Loucy (cell line): ENCODE data around the gene PSMD14.

Source experiments
- CTCF ChIP-seq: fragments of 200-600 bp; sonication (generic); conservative IDR thresholded peaks from 2 replicates; pipeline ENCODE4 v1.5.1; 2014; ENCODE audit warnings: mild to moderate bottlenecking, antibody characterized with exemption, low read length
- EZH2phosphoT487 ChIP-seq: fragments of 200-600 bp; IDR thresholded peaks from 2 replicates; pipeline ENCODE4 v1.6.1; 2018; ENCODE audit warnings: antibody characterized with exemption, mild to moderate bottlenecking, moderate library complexity, borderline replicate concordance

DNA sequence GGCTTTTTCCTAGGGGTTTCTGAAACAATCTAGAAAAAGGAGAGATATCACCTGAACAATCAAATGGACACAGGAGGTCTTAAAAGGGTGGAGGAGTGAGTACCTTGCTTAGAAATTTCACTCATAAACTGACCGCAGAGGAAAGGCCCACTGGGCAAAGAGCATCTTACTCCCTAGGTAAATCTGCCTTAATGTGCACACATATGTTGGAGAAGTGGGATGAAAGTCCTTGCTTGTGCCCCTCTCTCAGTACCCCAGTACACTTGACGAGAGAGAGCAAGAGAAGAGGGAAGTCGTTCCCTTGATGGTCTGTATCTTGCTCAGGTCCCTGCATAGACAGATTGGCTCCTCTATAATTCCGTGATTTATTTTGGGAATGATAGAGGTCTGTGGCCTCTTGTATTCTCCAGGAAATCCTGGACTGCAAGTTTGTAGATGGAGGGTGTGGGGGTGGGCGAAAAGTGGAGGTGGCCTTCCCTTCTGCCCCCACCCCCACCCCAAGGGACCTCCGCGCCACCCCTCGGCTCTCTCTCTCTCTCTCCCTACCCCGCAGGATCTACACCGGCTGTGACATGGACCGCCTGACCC lies 114.7 kb downstream of the PSMD14 start:
- TF ChIP-seq CTCF (no peak), EZH2phosphoT487 (no peak)
